Stimulated activated naive CD4-positive, alpha-beta T cell (primary cell): ENCODE data around the gene LEF1.
A peak's percentile ranks its signal among the peaks of the same experiment; 100 is the strongest.
"Not testable (repeated sequence)": the region's sequence is repeated elsewhere in the genome, so short reads cannot be mapped to it uniquely, and the experiment has no call there.

ENCODE experiments used
- DNase-seq, 6 experiments: peaks; one replicate each; lab custom pipeline; 2025; lab: John Stamatoyannopoulos, UW

Gene LEF1

GRCh38 chr4:108034565-108034964, 134.2 kb downstream of the LEF1 start:
- DNase-seq = peak in 1 of 6 experiments; percentile 16

- no peak for DNase-seq
Observed at GRCh38 chr4:108033348-108033747, 135.4 kb downstream of the LEF1 start.

GRCh38 chr4:108031427-108032083, 137.2 kb downstream of the LEF1 start:
- DNase-seq = peak in 1 of 6 experiments; percentile 22

- DNase-seq = peak; percentile 49 to 81 (median 74)
Observed at GRCh38 chr4:108030332-108030731, 138.4 kb downstream of the LEF1 start.

- no peak for DNase-seq
Observed at GRCh38 chr4:108029731-108030130, 139.0 kb downstream of the LEF1 start.

GRCh38 chr4:108029016-108029720, 139.6 kb downstream of the LEF1 start:
- peak in 5 of 6 experiments; percentile 11 to 49 (median 41) for DNase-seq

- no peak for DNase-seq
Observed at GRCh38 chr4:108024878-108025165, 143.9 kb downstream of the LEF1 start.

GRCh38 chr4:108024085-108024877, 144.5 kb downstream of the LEF1 start:
- no peak for DNase-seq

GRCh38 chr4:108018884-108019187, 149.9 kb downstream of the LEF1 start:
- no peak for DNase-seq

GRCh38 chr4:108018040-108018883, 150.5 kb downstream of the LEF1 start:
- DNase-seq = peak; percentile 67 to 89 (median 78)

- DNase-seq = no peak
Observed at GRCh38 chr4:108013955-108014354, 154.8 kb downstream of the LEF1 start.

- DNase-seq = no peak
Observed at GRCh38 chr4:108013327-108013726, 155.4 kb downstream of the LEF1 start.

- DNase-seq = not testable (repeated sequence)
Observed at GRCh38 chr4:108012382-108012781, 156.3 kb downstream of the LEF1 start.

- no peak for DNase-seq
Observed at GRCh38 chr4:108010167-108010566, 158.6 kb downstream of the LEF1 start.

GRCh38 chr4:108008721-108009120, 160.0 kb downstream of the LEF1 start:
- DNase-seq = no peak

- DNase-seq = no peak
Observed at GRCh38 chr4:108007984-108008383, 160.7 kb downstream of the LEF1 start.

GRCh38 chr4:108006361-108006760, 162.4 kb downstream of the LEF1 start:
- no peak for DNase-seq

- no peak for DNase-seq
Observed at GRCh38 chr4:108005807-108006206, 162.9 kb downstream of the LEF1 start.

GRCh38 chr4:108004646-108005045, 164.1 kb downstream of the LEF1 start:
- no peak for DNase-seq

- DNase-seq = peak in 3 of 6 experiments; percentile 24 to 54 (median 42)
Observed at GRCh38 chr4:108003982-108004515, 164.7 kb downstream of the LEF1 start.

GRCh38 chr4:108001540-108002135, 167.1 kb downstream of the LEF1 start:
- DNase-seq = no peak
